H1 (cell line): ENCODE measurements around the gene ABI1. TPM values are rescaled to one million over a fixed set of nuclear protein-coding genes. Genes with fewer than 3 reads are reported as not detected.
"Not testable (repeated sequence)": the region's sequence is repeated elsewhere in the genome, so short reads cannot be mapped to it uniquely, and the experiment has no call there.

ENCODE experiments used
- CTCF ChIA-PET: fragments of 300-600 bp; sonication (Branson Sonifier 250); formaldehyde crosslinking; loops from one replicate; lab custom pipeline; 2021; ENCODE audit not compliant: partially characterized antibody; lab: Charles Lee
- POLR2A ChIA-PET: fragments of 300-600 bp; sonication (Branson Sonifier 250); formaldehyde crosslinking; loops from one replicate; lab custom pipeline; 2021; ENCODE audit warnings: inconsistent platforms; ENCODE audit not compliant: partially characterized antibody; lab: Charles Lee
- DNase-seq, 2 experiments: peaks; one replicate each; pipeline versions ENCODE4 v3.0.0 to v3.0.0-alpha.2; 2010 to 2022; ENCODE audit warnings: low spot score in 2 of 2, low read depth in 1 of 2, mixed read lengths in 1 of 2
- FAIRE-seq: peaks from 2 replicates; lab custom pipeline; 2011; peaks lifted over from hg19 to GRCh38; lab: Jason Lieb, UNC
- H2AFZ ChIP-seq: 2 replicates; pipeline ENCODE4 v1.8.1; 2012; ENCODE audit warnings: low read length, inconsistent platforms
- H2AK5ac ChIP-seq: 2 replicates; pipeline ENCODE4 v1.6.1; 2013; ENCODE audit warnings: low read depth, low read length
- H2BK120ac ChIP-seq: replicated peaks from 2 replicates; pipeline ENCODE3; 2013; ENCODE audit warnings: low read depth, low read length, inconsistent platforms
- H2BK12ac ChIP-seq: 2 replicates; pipeline ENCODE4 v1.6.1; 2013; ENCODE audit warnings: low read depth, low read length
- H2BK15ac ChIP-seq: 2 replicates; pipeline ENCODE4 v1.6.1; 2013; ENCODE audit warnings: low read length
- H2BK20ac ChIP-seq: 2 replicates; pipeline ENCODE4 v1.6.1; 2013; ENCODE audit warnings: low read length
- H2BK5ac ChIP-seq: 2 replicates; pipeline ENCODE4 v1.6.1; 2013; ENCODE audit warnings: low read depth, low read length
- H3K14ac ChIP-seq: 2 replicates; pipeline ENCODE4 v1.6.1; 2013; ENCODE audit warnings: inconsistent platforms; ENCODE audit not compliant: insufficient read length
- H3K18ac ChIP-seq: 2 replicates; pipeline ENCODE4 v1.6.1; 2013; ENCODE audit warnings: low read length; ENCODE audit errors: extremely low read depth
- H3K23ac ChIP-seq: 2 replicates; pipeline ENCODE4 v1.6.1; 2013; ENCODE audit warnings: inconsistent platforms; ENCODE audit not compliant: insufficient read length
- H3K23me2 ChIP-seq: 2 replicates; pipeline ENCODE4 v1.6.1; 2013; ENCODE audit warnings: low read depth, low read length
- H3K27ac ChIP-seq: 2 replicates; pipeline ENCODE4 v1.6.1; 2011; ENCODE audit warnings: low read depth, low read length, inconsistent platforms
- H3K27me3 ChIP-seq, 4 experiments: replicated peaks in 1 of 4; 1 replicate in 1 of 4; 2 replicates in 3 of 4; pipeline versions ENCODE4 v1.6.1 to v1.8.1; 2011 to 2013; ENCODE audit warnings: low read length in 3 of 4, mild to moderate bottlenecking in 3 of 4, inconsistent platforms in 2 of 4, mixed read lengths in 2 of 4, moderate library complexity in 1 of 4; ENCODE audit not compliant: control insufficient read depth in 3 of 4, insufficient read depth in 3 of 4; ENCODE audit errors: extremely low read depth in 1 of 4
- H3K36me3 ChIP-seq, 4 experiments: 2 replicates each; pipeline versions ENCODE4 v1.6.1 to v1.8.1; 2011 to 2013; ENCODE audit warnings: mild to moderate bottlenecking in 4 of 4, low read length in 3 of 4, moderate library complexity in 2 of 4, control low read depth in 1 of 4, inconsistent platforms in 1 of 4; ENCODE audit not compliant: insufficient read depth in 4 of 4, control insufficient read depth in 2 of 4
- H3K4ac ChIP-seq: replicated peaks from 2 replicates; pipeline ENCODE3; 2013; ENCODE audit warnings: low read length, low read depth, mixed read lengths, inconsistent platforms; ENCODE audit not compliant: insufficient read length
- H3K4me1 ChIP-seq, 4 experiments: replicated peaks in 1 of 4; 1 replicate in 1 of 4; 2 replicates in 3 of 4; pipeline versions ENCODE4 v1.6.1 to v1.8.1; 2011 to 2013; ENCODE audit warnings: low read length in 3 of 4, inconsistent platforms in 2 of 4, mixed read lengths in 1 of 4; ENCODE audit not compliant: insufficient read depth in 4 of 4, control insufficient read depth in 3 of 4
- H3K4me2 ChIP-seq, 2 experiments: 2 replicates each; pipeline versions ENCODE4 v1.6.1 to v1.8.1; 2011 to 2013; ENCODE audit warnings: low read depth in 2 of 2, low read length in 2 of 2, control low read depth in 1 of 2, inconsistent platforms in 1 of 2, mild to moderate bottlenecking in 1 of 2; ENCODE audit not compliant: insufficient read depth in 1 of 2
- H3K4me3 ChIP-seq, 4 experiments: fragments of 200-600, 300-600 bp in 1 of 4; sonication (generic), shearing (Covaris generic), sonication (Bioruptor Twin) in 1 of 4; 2 replicates each; pipeline versions ENCODE4 v1.5.1 to v1.8.1; 2011 to 2016; ENCODE audit warnings: low read length in 4 of 4, low read depth in 3 of 4, control low read depth in 2 of 4, inconsistent platforms in 2 of 4, mild to moderate bottlenecking in 2 of 4, mixed read lengths in 1 of 4, moderate library complexity in 1 of 4; ENCODE audit not compliant: insufficient read depth in 2 of 4; ENCODE audit errors: extremely low read depth in 1 of 4
- H3K56ac ChIP-seq: replicated peaks from 2 replicates; pipeline ENCODE3; 2013; ENCODE audit warnings: low read depth, mild to moderate bottlenecking, mixed read lengths, low read length, inconsistent platforms; ENCODE audit not compliant: insufficient read length
- H3K79me1 ChIP-seq: 2 replicates; pipeline ENCODE4 v1.6.1; 2013; ENCODE audit warnings: low read depth, low read length, control low read depth
- H3K79me2 ChIP-seq, 2 experiments: 2 replicates each; pipeline versions ENCODE4 v1.6.1 to v1.8.1; 2012 to 2013; ENCODE audit warnings: low read length in 2 of 2, mild to moderate bottlenecking in 2 of 2, inconsistent platforms in 1 of 2; ENCODE audit not compliant: insufficient read depth in 2 of 2, control insufficient read depth in 1 of 2
- H3K9ac ChIP-seq, 4 experiments: replicated peaks in 1 of 4; 1 replicate in 1 of 4; 2 replicates in 3 of 4; pipeline versions ENCODE4 v1.6.1 to v1.8.1; 2011 to 2013; ENCODE audit warnings: low read depth in 3 of 4, low read length in 3 of 4, control low read depth in 2 of 4, mild to moderate bottlenecking in 2 of 4, moderate library complexity in 2 of 4, inconsistent platforms in 1 of 4; ENCODE audit errors: extremely low read depth in 1 of 4
- H3K9me3 ChIP-seq, 2 experiments: 2 replicates each; pipeline versions ENCODE4 v1.6.1 to v1.8.1; 2012 to 2013; ENCODE audit warnings: mild to moderate bottlenecking in 2 of 2, moderate library complexity in 2 of 2, control low read depth in 1 of 2, inconsistent platforms in 1 of 2, low read depth in 1 of 2, low read length in 1 of 2, mixed read lengths in 1 of 2; ENCODE audit not compliant: insufficient read depth in 2 of 2
- H4K20me1 ChIP-seq, 2 experiments: replicated peaks in 1 of 2; 2 replicates each; pipeline versions ENCODE3 to v1.8.1; 2011 to 2013; ENCODE audit warnings: inconsistent platforms in 2 of 2, low read length in 2 of 2, mild to moderate bottlenecking in 1 of 2; ENCODE audit not compliant: insufficient read depth in 2 of 2, control insufficient read depth in 1 of 2
- H4K5ac ChIP-seq: 2 replicates; pipeline ENCODE4 v1.6.1; 2013; ENCODE audit warnings: low read length, low read depth, mixed read lengths, inconsistent platforms; ENCODE audit not compliant: insufficient read length
- H4K8ac ChIP-seq: 2 replicates; pipeline ENCODE4 v1.8.0; 2013; ENCODE audit warnings: mild to moderate bottlenecking, moderate library complexity, low read length, inconsistent platforms; ENCODE audit not compliant: insufficient read depth; ENCODE audit errors: extremely low read depth
- H4K91ac ChIP-seq: replicated peaks from 2 replicates; pipeline ENCODE3; 2013; ENCODE audit warnings: low read length, mixed read lengths, inconsistent platforms; ENCODE audit not compliant: insufficient read length
- WGBS, 2 experiments: shearing (Covaris generic) in 1 of 2; methylation state at CpG; one replicate each; pipeline versions ENCODE4 v1.1.6 to v1.1.7; 2013 to 2015; ENCODE audit warnings: low lambda C conversion rate in 2 of 2, mixed read lengths in 2 of 2, inconsistent platforms in 1 of 2, low coverage in 1 of 2, missing lambda C conversion rate in 1 of 2; ENCODE audit not compliant: insufficient replicate concordance in 2 of 2, insufficient coverage in 1 of 2, insufficient read length in 1 of 2; ENCODE audit errors: extremely low coverage in 1 of 2, missing lambda C conversion rate in 1 of 2; 5-methylcytosine and 5-hydroxymethylcytosine counted together
- polyA plus RNA-seq, 7 experiments: library from polyadenylated mRNA; depleted of rRNA in 3 of 7; stranded (reverse) in 5 of 7; unstranded in 2 of 7; fragments of >200 nt in 5 of 7; fragments of 200-250 nt in 2 of 7; gene quantifications; 1 replicate in 5 of 7; 2 replicates in 1 of 7; 4 replicates in 1 of 7; pipeline versions ENCODE4 v1.2.1 to v1.2.3, GENCODE V29; 2011 to 2013; ENCODE audit warnings: missing spikeins in 2 of 7, mixed read lengths in 2 of 7
- total RNA-seq: library from RNA; stranded (reverse); fragmentation: NEBNext Ultra II Directional; extraction: Animal tissue kit (Norgen Biotek cat#: 25700); gene quantifications from 2 replicates; pipeline ENCODE4 v1.2.1, GENCODE V29; 2021

ABI1 gene
- total and polyA plus RNA-seq, 2 of the 8 experiments (the other 6 are each of a cell fraction or from before 2014, with no cell fraction given): 35.4 to 37.0 TPM

- not testable (repeated sequence) for H2BK120ac ChIP-seq
These were observed 44.6 kb upstream of the ABI1 start for GRCh38 chr10:26905253-26905781.

More at GRCh38 chr10:26905253-26905781, 44.6 kb upstream of the ABI1 start:
- H3K4me2 ChIP-seq, H3K23me2 ChIP-seq, H2BK5ac ChIP-seq, H3K27ac ChIP-seq, H2BK12ac ChIP-seq, H3K27me3 ChIP-seq, H3K9me3 ChIP-seq, H3K4me1 ChIP-seq, H3K23ac ChIP-seq, H4K20me1 ChIP-seq, H2BK15ac ChIP-seq, H3K56ac ChIP-seq, DNase-seq, H2AK5ac ChIP-seq, H3K36me3 ChIP-seq, H3K18ac ChIP-seq, H4K91ac ChIP-seq, H3K79me2 ChIP-seq, FAIRE-seq, H3K9ac ChIP-seq, H3K14ac ChIP-seq, H2BK20ac ChIP-seq, H3K79me1 ChIP-seq, H4K8ac ChIP-seq, H3K4me3 ChIP-seq, H2AFZ ChIP-seq, H4K5ac ChIP-seq, POLR2A ChIA-PET, H3K4ac ChIP-seq: not testable (repeated sequence)
- CTCF ChIA-PET: interaction anchor here (1.2 to 2.2 kb wide), 3 partner anchors 14 to 114 kb away, joined by 3 to 7 read pairs (median 3); no protein-coding TSS in a partner anchor
- WGBS, 2 experiments: 92% methylated on average over 21 of the region's 26 CpGs; no CpG with 5 or more reads in 1 of the 2 experiments
